OCI-M2 (cell line): ENCODE results near the gene IFT80.
"Not testable (repeated sequence)": the region's sequence is repeated elsewhere in the genome, so short reads cannot be mapped to it uniquely, and the experiment has no call there.

Source experiments
- DNase-seq: peaks from one replicate; lab custom pipeline; 2025; ENCODE audit not compliant: unreplicated experiment; lab: John Stamatoyannopoulos, UW

IFT80 gene

DNA sequence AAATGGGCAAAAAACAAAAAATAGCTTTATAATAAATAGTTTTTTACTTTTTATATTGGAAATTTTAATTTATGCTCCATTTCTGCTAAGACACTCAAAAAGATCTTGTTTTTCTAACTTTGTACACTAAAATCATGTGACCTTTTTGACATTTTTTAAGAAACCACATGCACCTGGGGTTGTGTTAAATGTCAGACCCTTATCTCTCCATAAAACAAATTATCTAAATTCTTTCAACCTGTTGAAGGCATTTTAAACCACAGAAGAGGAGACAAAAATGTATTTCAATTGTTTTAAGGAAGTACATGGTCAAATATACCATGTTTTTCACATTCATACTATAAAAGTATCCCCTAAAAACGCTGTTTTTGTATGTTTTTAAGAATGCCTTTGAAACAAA, 29.2 kb downstream of the IFT80 start:
- no peak for DNase-seq

DNA sequence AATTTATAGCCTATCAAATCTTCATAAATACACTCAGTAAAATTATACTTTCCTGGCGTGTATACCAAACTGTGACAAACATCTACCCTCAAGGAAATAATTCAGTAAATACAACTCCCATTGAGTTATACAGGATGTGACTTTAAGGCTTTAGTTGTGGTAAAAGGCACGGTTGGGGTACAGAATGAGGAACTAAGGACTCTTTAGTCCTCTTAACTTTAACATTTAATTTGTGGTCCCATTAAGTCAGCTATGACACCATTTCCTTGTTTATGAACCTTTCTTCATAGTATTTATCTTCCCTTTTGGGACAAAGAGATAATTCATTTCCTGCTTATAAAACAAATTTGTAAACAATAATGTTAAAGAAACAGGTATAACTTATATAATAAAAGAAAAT, 30.2 kb downstream of the IFT80 start:
- DNase-seq, result no peak

DNA sequence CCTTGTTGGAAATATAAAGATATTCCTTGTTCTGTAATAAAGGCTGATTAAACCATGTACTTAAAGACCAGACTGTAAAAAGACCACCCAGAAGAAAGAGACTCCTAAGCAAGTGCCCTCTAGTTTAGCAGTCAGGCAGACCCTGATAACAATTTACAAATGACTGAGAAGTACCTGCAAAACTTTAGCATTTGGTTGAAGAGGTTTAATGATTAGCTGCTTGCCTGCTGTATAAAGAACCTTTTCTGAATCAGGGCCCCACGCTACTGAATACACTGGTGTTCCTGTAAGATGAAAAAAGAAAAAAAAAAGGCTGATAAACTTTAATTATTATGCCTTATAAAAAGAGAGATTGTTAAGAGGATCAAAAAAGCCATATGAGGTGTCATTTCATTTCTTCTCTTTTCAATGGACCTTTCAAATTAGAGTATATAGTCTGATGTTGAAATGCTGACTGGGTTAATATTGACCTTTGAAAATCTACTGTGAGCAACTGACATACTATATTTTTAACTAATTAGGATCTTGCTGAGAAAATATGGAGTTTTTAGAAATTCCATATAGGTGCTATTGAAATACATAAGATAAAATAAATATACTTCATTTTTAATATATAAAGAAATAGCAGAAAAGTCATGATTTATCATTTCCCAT, 33.0 kb downstream of the IFT80 start:
- no peak for DNase-seq

DNA sequence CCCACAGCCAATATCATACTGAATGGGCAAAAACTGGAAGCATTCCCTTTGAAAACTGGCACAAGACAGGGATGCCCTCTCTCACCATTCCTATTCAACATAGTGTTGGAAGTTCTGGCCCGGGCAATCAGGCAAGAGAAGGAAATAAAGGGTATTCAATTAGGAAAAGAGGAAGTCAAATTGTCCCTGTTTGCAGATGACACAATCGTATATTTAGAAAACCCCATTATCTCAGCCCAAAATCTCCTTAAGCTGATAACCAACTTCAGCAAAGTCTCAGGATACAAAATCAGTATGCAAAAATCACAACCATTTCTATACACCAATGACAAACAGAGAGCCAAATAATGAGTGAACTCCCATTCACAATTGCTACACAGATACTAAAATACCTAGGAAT, 36.1 kb downstream of the IFT80 start:
- not testable (repeated sequence) for DNase-seq

DNA sequence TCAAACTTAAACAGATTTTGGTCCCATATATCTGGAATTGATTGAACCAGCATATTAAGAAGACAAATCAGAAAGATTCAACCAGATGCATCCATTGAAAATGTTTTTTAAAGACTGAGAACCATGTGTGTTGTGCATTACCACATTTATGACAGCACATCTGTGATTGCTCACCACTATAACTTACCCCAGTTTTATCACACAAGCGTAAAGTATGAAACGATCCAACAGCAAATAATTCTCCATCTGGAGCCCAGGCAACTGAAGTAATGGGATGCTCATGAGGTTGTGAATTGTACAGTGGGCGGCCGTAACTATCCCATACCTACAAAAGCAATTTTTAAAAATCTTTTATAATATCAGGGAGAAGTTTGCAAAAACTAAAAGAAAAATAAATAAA, 43.2 kb downstream of the IFT80 start:
- no peak for DNase-seq

DNA sequence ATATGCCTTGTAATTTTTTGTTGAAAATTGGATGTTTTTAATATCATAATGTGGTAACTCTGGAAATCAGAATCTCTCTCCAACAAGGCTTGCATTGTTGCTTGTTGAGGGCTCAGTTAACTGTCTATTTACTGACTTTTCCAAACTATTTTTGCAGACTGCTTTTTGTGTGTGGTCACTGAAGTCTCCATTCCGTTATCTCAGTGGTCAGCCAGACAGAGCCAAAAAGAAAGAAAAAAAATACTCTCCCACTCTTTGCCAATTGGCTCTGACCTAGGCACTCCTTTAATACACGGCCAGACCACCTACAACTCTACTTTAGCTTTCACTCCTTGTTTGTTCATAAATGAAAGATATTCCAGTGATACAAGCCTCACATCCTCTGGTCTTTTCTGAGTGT, 52.5 kb downstream of the IFT80 start:
- no peak for DNase-seq

DNA sequence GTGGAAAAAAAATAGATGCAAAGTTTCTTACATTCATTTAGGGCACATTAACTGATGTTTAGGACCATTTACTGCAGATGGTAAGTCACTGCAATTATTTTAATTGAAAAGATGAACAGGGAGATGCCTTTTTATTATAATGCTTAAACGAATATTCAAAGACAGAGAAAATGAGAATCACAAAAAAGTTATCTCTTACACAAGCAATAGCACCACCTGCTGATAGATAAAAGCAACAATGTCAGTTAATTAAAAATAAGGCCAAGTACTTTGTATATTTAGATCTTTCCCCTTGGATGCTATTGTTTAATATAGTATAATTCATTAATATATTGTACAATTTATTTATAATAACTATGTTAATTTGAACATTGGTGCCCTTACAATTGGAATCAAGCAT, 55.9 kb downstream of the IFT80 start:
- DNase-seq, result no peak

DNA sequence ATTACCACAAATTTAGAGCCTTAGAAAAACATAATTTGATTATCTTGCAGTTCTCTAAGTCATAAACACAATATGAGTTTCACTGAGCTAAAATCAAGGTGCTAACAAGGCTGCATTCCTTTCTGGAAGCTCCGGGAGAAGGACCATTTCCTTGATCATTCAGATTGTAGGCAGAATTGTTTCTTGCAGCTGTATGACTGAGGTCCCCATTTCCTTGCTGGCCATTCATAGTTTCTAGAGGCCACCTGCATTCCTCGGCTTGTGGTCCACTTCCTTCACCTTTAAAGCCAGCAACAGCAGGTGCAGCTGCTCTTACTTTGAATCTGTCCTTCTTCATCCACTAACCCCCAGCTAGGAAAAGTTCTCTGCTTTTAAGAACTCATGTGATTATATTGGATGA, 58.7 kb downstream of the IFT80 start:
- no peak for DNase-seq

DNA sequence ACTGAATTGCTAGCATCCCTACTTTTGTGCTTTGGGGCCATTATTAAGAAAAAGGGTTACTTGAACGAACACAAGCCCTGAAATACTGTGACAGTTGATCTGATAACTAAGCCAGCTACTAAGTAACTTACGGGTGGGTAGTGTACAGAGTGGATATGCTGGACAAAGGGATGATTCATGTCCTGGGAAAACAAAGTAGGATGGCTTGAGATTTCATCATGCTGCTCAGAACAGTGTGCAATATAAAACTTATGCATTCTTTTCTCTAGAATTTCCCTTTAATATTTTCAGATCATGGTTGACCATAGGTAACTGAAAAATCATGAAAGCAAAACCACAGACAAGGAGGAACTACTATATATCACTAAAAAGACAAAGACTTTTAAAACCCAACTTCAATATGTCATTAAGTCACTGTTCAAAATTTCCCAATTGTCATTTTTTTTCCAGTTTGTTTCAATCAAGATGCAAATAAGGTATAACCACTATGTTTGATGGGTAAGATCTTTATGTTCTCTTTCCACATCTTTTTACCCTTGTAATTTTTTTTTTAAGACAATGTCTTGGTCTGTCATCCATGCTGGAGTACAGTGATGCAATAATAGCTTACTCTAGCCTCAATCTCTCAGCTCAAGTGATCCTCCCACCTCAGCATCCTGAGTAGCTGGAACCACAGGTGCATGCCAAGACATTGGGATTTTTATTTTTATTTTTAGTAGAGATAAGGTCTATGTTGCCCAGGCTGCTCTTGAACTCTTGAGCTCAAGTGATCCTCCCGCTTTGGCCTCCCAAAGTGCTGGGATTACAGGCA, 67.7 kb downstream of the IFT80 start:
- no peak for DNase-seq

DNA sequence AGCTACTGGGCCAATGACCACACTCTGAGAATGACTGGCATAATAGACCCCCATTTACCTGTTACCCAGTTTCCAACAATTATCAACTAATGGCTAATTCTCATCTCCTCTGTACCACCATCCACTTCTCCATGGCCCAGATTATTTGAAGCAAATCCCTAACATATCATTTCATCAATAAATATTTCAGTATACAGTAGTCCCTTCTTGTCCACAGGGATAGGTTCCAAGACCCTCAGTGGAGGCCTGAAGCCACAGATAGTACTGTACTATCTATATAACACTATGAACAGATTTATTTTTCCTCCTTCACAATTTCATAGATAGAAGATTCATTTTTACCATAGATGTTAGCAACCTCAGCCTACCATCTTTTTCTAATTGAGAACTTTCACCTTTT, 68.3 kb downstream of the IFT80 start:
- no peak for DNase-seq

DNA sequence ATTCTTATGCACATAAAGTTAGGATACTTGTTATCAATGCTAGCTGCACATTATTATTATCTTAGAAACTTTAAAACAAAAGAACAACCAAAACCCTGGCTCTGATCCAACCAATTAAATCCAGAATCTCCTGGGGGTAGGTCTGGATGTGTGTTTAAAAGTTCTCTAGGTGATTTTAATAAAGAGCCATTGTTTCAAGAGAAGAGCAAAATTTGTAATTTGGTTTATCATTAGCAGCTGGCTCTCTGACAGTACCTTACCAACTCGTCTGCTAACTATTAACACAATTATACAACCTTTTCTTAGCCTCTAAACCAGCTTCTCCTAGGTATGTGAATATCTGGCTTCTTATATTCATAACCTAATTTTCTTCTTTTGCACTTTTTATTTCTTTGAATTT, 68.9 kb downstream of the IFT80 start:
- DNase-seq, result no peak

DNA sequence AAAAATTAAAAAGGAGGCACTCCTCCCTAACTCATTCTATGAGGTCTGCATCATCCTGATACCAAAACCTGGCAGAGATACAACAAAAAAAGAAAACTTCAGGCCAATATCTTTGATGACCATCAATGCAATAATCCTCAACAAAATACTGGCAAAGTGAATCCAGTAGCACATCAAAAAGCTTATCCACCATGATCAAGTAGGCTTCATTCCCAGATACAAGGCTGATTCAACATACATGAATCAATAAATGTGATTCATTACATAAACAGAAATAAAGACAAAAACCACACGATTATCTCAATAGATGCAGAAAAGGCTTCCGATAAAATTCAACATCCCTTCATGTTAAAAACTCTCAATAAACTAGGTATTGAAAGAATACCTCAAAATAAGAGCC, 72.7 kb downstream of the IFT80 start:
- DNase-seq, result not testable (repeated sequence)

DNA sequence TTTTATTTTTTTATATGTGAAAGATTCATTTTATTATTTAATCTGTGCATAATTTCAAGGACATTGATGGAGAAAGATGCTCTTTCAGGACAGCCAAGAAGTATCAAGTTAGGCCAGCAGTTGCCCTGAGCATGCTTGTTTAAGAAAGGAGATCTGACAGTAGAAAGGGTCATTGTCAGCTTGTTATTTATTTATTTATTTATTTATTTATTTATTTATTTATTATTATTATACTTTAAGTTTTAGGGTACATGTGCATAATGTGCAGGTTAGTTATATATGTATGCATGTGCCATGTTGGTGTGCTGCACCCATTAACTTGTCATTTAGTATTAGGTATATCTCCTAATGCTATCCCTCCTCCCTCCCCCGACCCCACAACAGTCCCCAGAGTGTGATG, 77.2 kb downstream of the IFT80 start:
- not testable (repeated sequence) for DNase-seq

DNA sequence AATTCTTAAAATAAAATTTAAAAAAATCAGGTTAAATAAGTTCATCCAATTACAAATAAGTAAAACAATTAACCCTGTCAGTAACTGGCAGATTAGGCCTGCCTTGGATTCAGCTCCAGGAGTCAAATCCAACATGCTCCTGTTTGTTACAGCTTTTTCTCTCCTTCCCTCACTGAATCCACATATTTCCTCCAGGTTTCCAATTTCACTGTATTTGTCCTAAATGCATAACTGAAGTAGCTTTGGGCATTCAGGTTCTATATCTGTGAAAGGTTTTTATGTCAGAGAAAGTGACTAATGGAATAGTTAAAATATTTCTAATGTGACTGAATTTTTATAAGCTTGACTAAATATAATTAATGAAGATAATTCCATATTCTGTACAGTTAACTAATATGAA, 79.7 kb downstream of the IFT80 start:
- no peak for DNase-seq

DNA sequence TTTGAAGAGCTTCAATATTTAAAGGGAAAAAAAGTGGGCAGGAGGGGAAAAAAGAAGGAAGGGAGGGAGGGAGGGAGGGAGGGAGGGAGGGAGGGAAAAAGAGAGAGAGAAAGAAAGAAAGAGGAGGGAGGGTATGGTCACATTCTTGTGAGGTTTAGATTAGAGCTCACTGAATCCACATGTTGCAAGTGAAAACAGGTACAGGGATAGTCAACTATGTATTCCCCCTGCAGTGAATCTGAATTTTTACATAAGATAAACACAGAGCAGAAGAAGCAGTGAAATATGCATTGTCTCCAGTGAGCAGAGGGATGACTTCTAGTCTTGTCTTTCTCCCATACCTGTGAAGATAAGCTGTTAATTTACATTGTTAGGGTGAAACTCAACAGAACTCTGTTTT, 84.0 kb downstream of the IFT80 start:
- DNase-seq, result no peak

DNA sequence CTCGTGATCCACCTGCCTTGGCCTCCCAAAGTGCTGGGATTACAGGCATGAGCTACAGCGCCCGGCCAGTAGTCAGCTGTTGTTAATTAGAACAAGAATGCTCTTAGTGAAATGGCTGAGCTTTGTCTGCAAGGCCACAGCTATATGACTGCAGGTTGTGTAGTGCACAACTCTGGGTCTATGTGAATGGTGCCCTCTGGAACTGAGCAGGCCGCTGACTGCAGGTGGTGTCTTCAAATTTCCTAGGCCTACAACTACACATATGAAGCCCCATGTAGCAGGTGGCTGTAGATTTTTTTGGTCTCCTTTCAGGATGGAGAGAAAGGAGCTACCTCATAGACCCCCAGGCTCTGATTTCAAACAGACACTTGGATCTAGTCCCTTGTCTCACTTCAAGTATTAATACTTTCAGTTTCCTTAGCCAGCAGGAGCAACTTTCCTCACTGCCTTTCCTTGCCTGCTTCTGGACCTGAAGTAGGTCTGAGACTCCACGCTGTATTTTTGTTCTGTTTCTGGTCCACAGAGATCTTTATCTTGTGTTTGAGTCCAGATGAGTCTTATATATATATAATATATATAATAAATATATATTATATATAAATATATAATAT, 86.9 kb downstream of the IFT80 start:
- no peak for DNase-seq

DNA sequence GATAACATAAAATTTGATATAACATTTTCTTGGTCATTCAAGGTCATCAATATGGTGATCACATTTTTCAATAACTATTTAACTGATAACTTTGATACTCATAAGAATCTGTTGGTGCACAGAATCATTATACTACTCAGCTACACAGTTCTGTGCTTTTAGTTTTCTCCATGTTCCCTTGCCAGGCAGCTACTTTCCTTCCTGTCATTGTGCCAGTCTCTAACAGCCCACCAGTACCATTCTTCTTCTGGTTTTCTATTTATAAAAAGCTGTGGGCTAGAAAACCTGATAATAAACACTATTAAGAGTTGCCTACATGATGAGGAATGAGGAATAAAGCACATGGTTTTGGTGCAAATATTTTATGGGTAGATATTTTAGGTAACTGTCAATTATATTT, 96.2 kb downstream of the IFT80 start:
- no peak for DNase-seq

DNA sequence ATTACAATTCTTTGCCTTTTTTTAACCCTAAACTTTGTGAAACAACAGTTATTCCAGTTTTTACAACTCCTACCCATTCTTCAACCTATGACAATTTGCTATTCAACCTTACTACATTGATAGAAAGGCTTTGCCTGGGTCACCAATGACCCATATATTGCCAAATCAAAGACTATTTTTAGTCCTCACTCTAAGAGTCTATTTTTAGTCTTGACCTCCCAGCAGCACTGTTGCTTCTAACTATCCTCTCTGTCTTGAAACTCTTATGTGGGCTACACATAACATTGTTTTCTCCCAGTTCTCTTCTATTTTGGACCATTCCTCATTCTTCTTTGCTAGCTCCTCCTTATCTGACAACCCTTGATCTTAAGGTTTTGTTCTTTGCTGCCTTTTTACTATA, 102.4 kb downstream of the IFT80 start:
- DNase-seq, result no peak

DNA sequence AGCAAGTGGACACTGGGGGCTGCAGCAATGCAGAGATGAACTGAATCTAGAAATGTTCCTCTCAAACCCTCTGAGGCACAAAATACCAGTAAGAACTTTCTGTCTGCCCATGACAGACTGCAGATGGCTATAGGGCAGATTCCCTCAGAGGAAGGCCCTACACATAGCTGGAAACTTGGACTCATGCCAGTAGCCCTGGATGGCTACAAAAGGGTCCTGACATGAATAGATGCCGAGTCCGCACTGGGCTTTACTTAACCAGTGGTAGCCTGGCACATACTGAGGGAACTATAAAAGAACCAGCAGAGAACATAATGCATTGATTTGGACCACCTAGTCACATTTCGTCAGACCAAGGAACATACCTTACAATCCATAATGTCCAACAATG, 107.1 kb downstream of the IFT80 start:
- no peak for DNase-seq

DNA sequence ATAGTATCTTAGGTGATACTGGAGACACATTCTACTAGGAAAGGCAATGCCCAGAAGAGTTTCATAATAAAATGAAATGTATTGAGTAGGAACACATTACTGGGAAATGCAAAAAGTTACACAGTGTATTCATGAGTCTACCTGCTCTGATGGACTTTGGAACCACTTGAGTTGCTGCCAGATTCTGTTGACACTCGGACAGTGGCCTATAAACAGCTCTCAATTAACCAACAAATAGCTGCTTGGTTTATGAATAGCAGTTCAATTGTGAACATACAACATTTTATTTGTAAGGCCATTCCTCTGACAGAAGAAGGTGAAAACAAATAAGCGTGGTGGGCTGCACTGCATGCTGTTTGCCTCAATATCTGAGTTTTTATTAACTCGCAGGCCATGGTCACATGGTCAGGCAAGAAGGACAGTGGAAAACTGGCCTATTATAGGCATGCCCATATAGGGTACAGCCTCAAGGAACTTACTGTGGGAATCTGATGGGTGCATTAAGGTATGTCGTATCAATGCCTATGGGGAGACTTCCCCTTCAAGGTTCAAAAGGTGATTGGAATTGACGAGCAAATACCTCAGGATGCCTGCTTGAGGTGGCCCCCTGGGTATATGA, 107.6 kb downstream of the IFT80 start:
- DNase-seq, result no peak

DNA sequence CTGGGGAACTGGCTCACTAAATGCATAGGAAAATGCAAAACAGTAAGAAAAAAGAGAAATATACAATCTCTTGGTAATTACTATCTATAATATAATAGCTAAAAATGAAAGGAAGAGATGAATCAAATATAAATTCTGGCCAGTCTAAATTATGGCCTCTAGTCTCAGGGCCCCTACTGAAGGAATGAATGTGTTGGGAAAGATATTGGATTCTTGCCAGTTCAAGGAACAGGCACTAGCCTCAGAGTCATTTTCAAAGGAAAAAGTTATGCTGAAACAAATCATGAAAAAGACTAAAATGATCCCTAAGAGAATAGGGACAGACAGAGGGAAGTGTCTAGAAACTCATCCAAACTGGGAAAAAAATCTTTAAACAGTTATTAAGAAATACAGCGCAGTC, 111.4 kb downstream of the IFT80 start:
- DNase-seq, result no peak

DNA sequence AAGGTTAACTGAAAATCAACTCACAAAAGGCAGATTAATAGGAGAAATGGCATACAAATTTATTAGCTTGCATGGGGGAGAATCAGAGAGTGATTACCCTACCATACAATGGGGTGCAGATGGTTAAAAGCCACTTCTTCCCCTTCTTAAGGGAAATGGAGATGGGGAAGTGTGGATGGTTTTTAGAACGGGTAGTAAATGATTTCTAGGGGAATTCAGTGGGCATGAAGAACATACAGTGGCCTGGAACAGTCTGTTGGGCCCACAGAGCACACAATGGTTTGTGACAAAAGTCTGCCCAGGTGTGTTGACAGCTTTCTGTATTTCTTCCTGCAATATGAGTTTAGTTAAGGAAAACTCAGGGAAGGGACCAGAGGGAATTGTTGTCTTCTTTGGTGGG, 112.8 kb downstream of the IFT80 start:
- DNase-seq, result no peak
